ENCODE measurements around the gene CX3CL1.
"Not testable (repeated sequence)": the region's sequence is repeated elsewhere in the genome, so short reads cannot be mapped to it uniquely, and the experiment has no call there.

Gene CX3CL1

DNA sequence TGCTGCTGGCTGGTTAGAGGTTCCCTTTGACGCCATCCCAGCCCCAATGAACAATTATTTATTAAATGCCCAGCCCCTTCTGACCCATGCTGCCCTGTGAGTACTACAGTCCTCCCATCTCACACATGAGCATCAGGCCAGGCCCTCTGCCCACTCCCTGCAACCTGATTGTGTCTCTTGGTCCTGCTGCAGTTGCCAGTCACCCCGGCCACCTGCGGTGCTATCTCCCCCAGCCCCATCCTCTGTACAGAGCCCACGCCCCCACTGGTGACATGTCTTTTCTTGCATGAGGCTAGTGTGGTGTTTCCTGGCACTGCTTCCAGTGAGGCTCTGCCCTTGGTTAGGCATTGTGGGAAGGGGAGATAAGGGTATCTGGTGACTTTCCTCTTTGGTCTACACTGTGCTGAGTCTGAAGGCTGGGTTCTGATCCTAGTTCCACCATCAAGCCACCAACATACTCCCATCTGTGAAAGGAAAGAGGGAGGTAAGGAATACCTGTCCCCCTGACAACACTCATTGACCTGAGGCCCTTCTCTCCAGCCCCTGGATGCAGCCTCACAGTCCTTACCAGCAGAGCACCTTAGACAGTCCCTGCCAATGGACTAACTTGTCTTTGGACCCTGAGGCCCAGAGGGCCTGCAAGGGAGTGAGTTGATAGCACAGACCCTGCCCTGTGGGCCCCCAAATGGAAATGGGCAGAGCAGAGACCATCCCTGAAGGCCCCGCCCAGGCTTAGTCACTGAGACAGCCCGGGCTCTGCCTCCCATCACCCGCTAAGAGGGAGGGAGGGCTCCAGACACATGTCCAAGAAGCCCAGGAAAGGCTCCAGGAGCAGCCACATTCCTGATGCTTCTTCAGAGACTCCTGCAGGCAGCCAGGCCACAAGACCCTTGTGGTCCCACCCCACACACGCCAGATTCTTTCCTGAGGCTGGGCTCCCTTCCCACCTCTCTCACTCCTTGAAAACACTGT lies 11.3 kb downstream of the CX3CL1 start:
- DNase-seq, result no peak

GRCh38 chr16:57384248-57385070 lies 12.2 kb downstream of the CX3CL1 start:
- no peak for DNase-seq

GRCh38 chr16:57385083-57385482 lies 12.8 kb downstream of the CX3CL1 start:
- no peak for DNase-seq

DNA sequence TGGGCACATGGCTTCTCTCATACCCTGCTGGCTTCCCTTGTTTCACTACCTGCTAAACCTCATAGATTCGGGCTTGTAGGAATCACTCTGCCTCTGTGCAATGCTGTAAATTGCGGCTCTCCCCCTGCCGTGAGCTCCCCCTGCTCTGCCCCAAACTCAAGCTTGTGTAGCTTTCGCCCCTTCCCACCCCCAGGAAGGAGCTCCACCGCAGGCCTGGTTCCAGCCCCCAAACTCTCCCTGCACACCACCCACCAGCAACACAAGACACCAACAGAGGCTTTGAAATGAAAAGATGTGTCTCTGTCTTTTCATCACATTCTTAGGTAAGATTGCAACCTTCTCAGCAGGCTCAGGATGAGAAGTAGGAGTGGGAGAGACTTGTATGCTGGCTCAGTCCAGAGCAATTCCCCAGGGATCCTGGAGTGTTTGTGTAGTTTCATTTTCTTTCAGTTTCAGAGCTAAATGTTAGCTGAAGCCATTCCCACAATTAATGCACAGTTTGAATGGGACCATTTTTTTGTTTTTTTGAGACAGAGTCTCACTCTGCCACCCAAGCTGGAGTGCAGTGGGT lies 14.2 kb downstream of the CX3CL1 start:
- no peak for DNase-seq

DNA sequence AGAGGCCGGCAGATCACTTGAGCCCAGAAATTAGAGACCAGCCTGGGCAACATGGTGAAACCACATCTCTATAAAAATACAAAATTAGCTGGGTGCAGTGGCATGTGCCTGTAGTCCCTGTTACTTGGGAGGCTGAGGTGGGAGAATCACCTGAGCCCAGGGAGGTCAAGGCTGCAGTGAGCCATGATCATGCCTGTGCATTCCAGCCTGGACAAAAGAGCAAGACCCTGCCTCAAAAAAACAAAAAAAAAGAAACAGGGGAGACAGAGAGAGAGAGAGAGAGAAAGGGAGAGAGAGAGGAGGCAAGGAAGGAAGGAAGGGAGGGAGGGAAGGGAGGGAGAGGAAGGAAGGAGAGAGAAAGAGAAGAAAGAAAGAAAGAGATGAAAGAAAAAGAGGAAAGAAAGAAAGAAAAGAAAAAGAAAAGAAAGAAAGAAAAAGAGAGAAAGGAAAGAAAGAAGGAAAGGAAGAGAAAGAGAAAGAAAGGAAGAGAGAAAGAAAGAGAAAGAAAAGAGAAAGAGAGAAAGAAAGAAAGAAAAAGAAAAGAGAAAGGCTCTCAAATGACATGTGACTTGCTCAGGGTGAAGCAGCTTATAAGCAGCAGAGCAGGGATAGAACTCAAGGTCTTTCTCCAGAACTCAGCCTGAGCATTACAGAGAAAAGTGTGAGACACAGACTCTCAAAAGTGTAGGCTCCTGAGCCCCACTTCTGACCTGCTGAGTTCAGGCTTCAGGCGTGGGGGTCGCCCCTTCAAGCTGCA lies 15.5 kb downstream of the CX3CL1 start:
- DNase-seq, result no peak

DNA sequence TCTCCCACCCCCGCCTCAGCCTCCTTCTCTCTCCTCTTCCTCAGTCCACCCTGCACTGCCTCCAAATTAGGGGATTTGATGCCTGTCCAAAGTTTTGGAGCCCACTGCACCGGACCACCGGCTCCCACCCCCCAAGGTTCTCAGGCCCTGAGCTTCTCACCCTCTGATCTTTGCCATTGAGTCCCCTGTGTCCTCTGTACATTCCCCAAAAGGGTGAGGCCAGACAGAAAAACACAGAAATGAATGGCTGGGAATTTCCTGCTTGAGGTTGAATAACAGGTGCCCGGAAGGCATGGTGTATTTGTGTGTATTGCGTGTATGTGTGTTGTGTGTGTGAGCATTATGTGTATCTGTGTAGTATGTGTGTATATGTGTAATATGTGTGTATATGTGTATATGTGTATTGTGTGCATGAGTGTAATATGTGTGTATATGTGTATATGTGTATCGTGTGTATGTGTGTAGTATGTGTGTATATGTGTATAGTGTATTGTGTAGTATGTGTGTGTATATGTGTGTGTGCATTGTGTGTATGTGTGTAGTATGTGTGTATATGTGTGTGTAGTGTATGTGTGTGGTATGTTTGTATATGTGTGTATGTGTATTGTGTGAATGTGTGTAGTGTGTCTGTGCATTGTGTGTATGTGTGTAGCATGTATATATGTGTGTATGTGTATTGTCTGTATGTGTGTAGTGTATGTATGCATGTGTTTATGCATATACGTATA lies 16.2 kb downstream of the CX3CL1 start:
- no peak for DNase-seq

- no peak for DNase-seq
These were observed 16.8 kb downstream of the CX3CL1 start for GRCh38 chr16:57389087-57389468.

DNA sequence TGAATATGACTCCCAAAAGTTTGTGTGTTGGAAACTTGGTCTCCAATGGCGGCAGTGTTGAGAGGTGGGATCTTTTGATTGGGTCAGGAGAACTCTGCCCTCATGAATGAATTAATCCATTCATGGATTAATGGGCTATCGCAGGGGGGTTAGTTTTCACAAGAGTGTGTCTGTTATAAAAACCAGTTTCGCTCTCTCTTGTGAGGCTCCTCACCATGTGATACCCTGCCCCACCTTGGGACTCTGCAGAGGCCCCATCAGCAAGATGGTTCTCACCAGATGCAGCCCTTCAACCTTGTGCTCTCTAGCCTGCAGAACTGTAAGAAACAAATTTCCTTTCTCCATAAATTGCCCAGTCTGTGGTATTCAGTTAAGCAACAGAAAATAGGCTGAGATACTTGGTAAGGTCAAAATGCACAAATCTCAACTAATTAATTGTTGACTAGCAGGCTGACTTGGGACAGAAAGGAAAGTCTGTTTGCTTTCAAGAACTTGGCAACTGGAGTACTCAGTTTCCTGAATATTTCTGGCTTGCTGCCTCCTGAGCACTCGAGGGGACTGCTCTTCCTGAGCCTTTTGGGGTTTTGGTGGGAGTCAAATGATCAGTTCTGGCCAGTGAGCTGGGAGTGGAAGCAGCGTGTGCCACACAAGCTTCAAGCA lies 18.5 kb downstream of the CX3CL1 start:
- no peak for DNase-seq

GRCh38 chr16:57391300-57391699 lies 19.0 kb downstream of the CX3CL1 start:
- no peak for DNase-seq

DNA sequence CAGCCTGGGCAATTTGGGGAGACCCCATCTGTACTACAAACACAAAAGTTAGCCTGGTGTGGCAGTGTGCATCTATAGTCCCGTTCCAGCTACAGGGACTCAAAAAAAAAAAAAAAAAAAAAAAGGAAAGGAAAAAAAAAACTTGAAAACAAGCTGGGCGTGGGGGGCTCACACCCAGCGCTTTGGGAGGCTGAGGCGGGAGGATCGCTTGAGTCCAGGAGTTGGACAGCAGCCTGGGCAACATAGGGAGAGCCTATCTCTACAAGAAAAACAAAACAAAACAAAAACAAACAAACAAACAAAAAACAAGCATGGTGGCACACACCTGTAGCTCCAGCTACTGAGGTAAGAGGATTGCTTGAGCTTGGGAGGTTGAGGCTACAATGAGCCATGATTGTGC lies 19.4 kb downstream of the CX3CL1 start:
- DNase-seq, result no peak

- DNase-seq, result no peak
These were observed 20.4 kb downstream of the CX3CL1 start for GRCh38 chr16:57392694-57393093.

GRCh38 chr16:57394444-57394843 lies 22.2 kb downstream of the CX3CL1 start:
- no peak for DNase-seq

DNA sequence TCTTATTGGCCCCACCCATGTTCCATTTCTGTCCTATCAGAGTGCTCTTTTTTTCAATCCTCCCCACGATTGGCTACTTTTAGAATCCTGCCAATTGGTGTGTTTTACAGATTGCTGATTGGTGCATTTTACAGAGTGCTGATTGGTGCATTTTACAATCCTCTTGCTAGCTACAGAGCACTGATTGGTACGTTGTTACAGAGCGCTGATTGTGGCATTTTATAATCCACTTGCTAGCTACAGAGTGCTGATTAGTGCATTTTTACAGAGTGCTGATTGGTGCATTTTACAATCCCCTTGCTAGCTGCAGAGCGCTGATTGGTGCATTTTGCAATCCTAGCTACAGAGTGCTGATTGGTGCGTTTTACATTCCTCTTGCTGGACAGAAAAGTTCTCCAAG lies 22.7 kb downstream of the CX3CL1 start:
- DNase-seq, result no peak

DNA sequence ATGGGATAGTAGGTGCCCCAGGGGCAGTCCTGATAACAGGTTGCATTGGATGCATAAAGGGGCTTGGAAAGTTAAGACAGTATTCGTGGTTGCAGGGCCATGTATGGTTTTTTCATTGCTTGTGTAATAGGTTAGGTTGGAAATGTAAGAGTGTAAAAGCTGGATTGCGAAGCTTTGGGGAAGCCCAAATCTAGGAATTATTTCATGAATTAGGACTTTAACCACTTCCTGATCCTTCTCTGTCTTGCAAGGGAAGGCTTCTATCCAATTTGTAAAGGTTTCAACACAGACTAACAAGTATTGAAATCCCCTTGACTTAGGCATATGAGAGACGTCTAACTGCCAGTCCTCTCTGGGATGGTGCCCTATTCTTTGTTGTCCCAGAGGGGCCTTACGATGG lies 24.5 kb downstream of the CX3CL1 start:
- no peak for DNase-seq

GRCh38 chr16:57397493-57397892 lies 25.2 kb downstream of the CX3CL1 start:
- not testable (repeated sequence) for DNase-seq

GRCh38 chr16:57401943-57402640 lies 29.8 kb downstream of the CX3CL1 start:
- DNase-seq, result no peak

DNA sequence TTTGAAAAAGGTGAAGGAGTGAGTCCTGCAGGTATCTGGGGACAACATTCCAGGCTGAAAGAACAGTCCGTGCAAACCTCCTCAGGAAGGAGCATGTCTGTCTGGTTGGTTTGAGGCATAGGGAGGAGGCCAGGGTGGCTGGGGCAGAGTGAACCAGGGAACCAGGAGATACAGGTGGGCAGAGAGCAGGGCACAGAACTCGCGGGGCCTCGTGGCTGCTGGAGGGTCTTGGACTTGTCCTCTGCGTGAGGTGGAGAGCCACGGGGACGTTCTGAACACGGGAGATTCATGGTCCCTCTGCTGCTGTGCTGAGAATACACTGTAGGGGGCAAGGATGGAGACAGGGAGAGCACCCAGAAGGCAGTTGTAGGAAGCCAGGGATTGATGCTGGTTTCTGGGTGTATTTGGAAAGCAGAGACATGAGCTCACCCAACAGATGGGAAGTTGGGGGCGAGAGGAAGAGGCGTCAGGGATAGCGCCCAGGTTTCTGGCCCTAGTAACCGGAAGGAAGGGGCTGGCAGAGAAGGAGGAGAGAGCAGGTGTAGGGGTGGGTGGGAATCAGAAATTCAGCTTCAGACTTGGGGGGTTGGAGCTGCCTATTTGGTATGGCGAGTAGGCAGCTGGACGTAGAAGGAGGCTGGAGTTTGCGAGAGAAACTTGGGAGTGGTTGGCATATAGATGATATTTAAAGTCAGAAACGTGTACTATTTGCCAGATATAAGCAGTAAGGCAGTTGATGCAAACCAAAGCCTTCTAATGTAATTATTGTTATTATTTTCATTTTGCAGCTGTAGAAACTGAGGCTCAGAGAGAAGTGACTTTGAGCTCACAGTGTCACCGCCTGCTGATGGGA lies 31.9 kb downstream of the CX3CL1 start, which contains the start of gene CCL17:
TSS of gene CCL17 (plus strand) at position 803 of the 853 bp plus-strand sequence. CDS start 9,166 bp downstream, outside the sequence.
- no peak for DNase-seq

GRCh38 chr16:57405097-57405496 lies 32.8 kb downstream of the CX3CL1 start:
- no peak for DNase-seq

GRCh38 chr16:57406881-57407280 lies 34.6 kb downstream of the CX3CL1 start:
- DNase-seq, result no peak
